K562 (cell line): Measurements from ENCODE around the gene SPOCK3. TPM values are rescaled to one million over a fixed set of nuclear protein-coding genes. Genes with fewer than 3 reads are reported as not detected.
"Not testable (repeated sequence)": the region's sequence is repeated elsewhere in the genome, so short reads cannot be mapped to it uniquely, and the experiment has no call there.

Source experiments
- ATAC-seq: fragments of 200-7000 bp; cut with Tn5 transposase; 3 replicates; pipeline ENCODE4 v1.9.1; 2020; ENCODE audit warnings: moderate library complexity
- BruUV-seq: library from RNA; stranded (reverse); fragments of 400-500 nt; replicated peaks from 2 replicates; lab custom pipeline; 2021; lab: Mats Ljungman, UMichigan
- CTCF ChIA-PET: fragments of 300-600 bp; formaldehyde crosslinking; extraction: SDS; loops from one replicate; lab custom pipeline; 2021; ENCODE audit warnings: low intra/inter-chr PET ratio; lab: Yijun Ruan, JAX
- POLR2A ChIA-PET: fragments of 300-600, 350-650 bp; sonication (Branson Sonifier 250); formaldehyde crosslinking; extraction: SDS; loops from one replicate; lab custom pipeline; 2021; ENCODE audit warnings: antibody characterized with exemption, inconsistent platforms; lab: Yijun Ruan, JAX
- DNase-seq, 4 experiments: peaks; one replicate each; pipeline versions ENCODE4 v3.0.0 to v3.0.0-alpha.2; 2011 to 2018; ENCODE audit warnings: low spot score in 3 of 4, mixed read lengths in 3 of 4; ENCODE audit errors: extremely low read depth in 1 of 4
- FAIRE-seq: peaks from 2 replicates; lab custom pipeline; 2011; peaks lifted over from hg19 to GRCh38; lab: Jason Lieb, UNC
- H2AFZ ChIP-seq: 2 replicates; pipeline ENCODE4 v1.6.0; 2011; ENCODE audit warnings: low read depth, low read length, control low read depth, inconsistent platforms
- H3K27ac ChIP-seq: fragments of 200-600 bp; 3 replicates; pipeline ENCODE4 v1.8.0; 2011; ENCODE audit warnings: low read depth, mild to moderate bottlenecking, control low read depth, inconsistent platforms, low read length, moderate library complexity, mixed read lengths; ENCODE audit errors: extremely low read depth
- H3K27me3 ChIP-seq, 2 experiments: fragments of 300-600 bp in 1 of 2; 2 replicates in 1 of 2; 3 replicates in 1 of 2; pipeline versions ENCODE4 v1.6.0 to v1.8.0; 2011; ENCODE audit warnings: inconsistent platforms in 2 of 2, low read length in 2 of 2, mild to moderate bottlenecking in 1 of 2, mixed read lengths in 1 of 2, moderate library complexity in 1 of 2; ENCODE audit not compliant: control insufficient read depth in 2 of 2, insufficient read depth in 2 of 2
- H3K36me3 ChIP-seq: fragments of 300-600 bp; 3 replicates; pipeline ENCODE4 v1.8.0; 2011; ENCODE audit warnings: mild to moderate bottlenecking, low read length, inconsistent platforms; ENCODE audit not compliant: control insufficient read depth, insufficient read depth
- H3K4me1 ChIP-seq, 2 experiments: fragments of 200-600 bp in 1 of 2; replicated peaks in 1 of 2; 2 replicates in 1 of 2; 3 replicates in 1 of 2; pipeline versions ENCODE4 v1.5.1 to v1.8.0; 2011; ENCODE audit warnings: inconsistent platforms in 2 of 2, low read length in 2 of 2, mild to moderate bottlenecking in 1 of 2, mixed read lengths in 1 of 2, moderate library complexity in 1 of 2; ENCODE audit not compliant: control insufficient read depth in 2 of 2, insufficient read depth in 2 of 2
- H3K4me2 ChIP-seq: 2 replicates; pipeline ENCODE4 v1.6.1; 2011; ENCODE audit warnings: low read length, control low read depth, inconsistent platforms, mixed read lengths; ENCODE audit not compliant: insufficient read depth
- H3K4me3 ChIP-seq: fragments of 200-600 bp; sonication (generic), shearing (Covaris generic); 2 replicates; pipeline ENCODE4 v1.5.1; 2016; ENCODE audit warnings: control low read depth, inconsistent platforms
- H3K79me2 ChIP-seq: fragments of 200-600 bp; 3 replicates; pipeline ENCODE4 v1.8.0; 2011; ENCODE audit warnings: low read length, inconsistent platforms; ENCODE audit not compliant: control insufficient read depth, insufficient read depth
- H3K9ac ChIP-seq, 2 experiments: 2 replicates each; pipeline versions ENCODE4 v1.6.0 to v1.6.1; 2011; ENCODE audit warnings: low read depth in 2 of 2, low read length in 2 of 2, control low read depth in 1 of 2, inconsistent platforms in 1 of 2, mild to moderate bottlenecking in 1 of 2, mixed read lengths in 1 of 2; ENCODE audit not compliant: insufficient read depth in 1 of 2
- H3K9me1 ChIP-seq: one replicate; pipeline ENCODE4 v1.6.0; 2011; ENCODE audit warnings: inconsistent platforms, mild to moderate bottlenecking, low read length, moderate library complexity; ENCODE audit not compliant: control insufficient read depth, insufficient read depth
- H3K9me3 ChIP-seq: replicated peaks from 2 replicates; pipeline ENCODE4 v1.5.1; 2011; ENCODE audit warnings: low read depth, low read length, inconsistent platforms; ENCODE audit not compliant: control insufficient read depth, insufficient read depth
- H4K20me1 ChIP-seq: replicated peaks from 2 replicates; pipeline ENCODE4 v1.6.1; 2011; ENCODE audit warnings: low read length, inconsistent platforms, mixed read lengths; ENCODE audit not compliant: control insufficient read depth, insufficient read depth
- C11orf30 ChIP-seq: fragments of 450-650 bp; IDR thresholded peaks from 2 replicates; pipeline ENCODE4 v1.6.1; 2016; ENCODE audit warnings: low read depth, mild to moderate bottlenecking
- ZBTB1 ChIP-seq: sonication (generic); formaldehyde crosslinking; IDR thresholded peaks from 2 replicates; pipeline ENCODE4 v1.8.1; 2023; ENCODE audit warnings: missing genetic modification reagents, low read depth, mild to moderate bottlenecking, borderline replicate concordance
- ZNF224 ChIP-seq: sonication (generic); formaldehyde crosslinking; IDR thresholded peaks from 2 replicates; pipeline ENCODE4 v1.8.0; 2022; ENCODE audit warnings: mild to moderate bottlenecking, missing genetic modification reagents
- ZNF316 ChIP-seq: fragments of 450-650 bp; IDR thresholded peaks from 2 replicates; pipeline ENCODE4 v1.6.1; 2016
- WGBS: fragments of 100-300 bp; shearing (Covaris generic); methylation state at CpG from one replicate; pipeline ENCODE4 v1.1.6; 2016; ENCODE audit warnings: low coverage, mixed read lengths; ENCODE audit not compliant: insufficient coverage; ENCODE audit errors: missing lambda C conversion rate; 5-methylcytosine and 5-hydroxymethylcytosine counted together
- in situ Hi-C: fragments of 300-500 bp; cut with MboI; formaldehyde crosslinking; loops from 4 replicates; pipeline ENCODE4 v1.15.0; 2018; ENCODE audit warnings: inconsistent platforms, mixed read lengths
- intact Hi-C: fragments of 100-400 bp; cut with micrococcal nuclease; formaldehyde crosslinking; loops from 2 replicates; pipeline ENCODE4 v1.14.2; 2022
- polyA plus RNA-seq, 8 experiments: library from polyadenylated mRNA; depleted of rRNA in 4 of 8; stranded (reverse) in 5 of 8; unstranded in 3 of 8; fragments of >200 nt; fragmentation: Nextera tagmentation in 2 of 8; fragmentation: Illumina TruSeq in 1 of 8; extraction: Ambion mirVana in 2 of 8; extraction: Trizol in 1 of 8; gene quantifications; 2 replicates each; pipeline versions ENCODE4 v1.2.1 to v1.2.3, GENCODE V29; 2011 to 2014; ENCODE audit warnings: inconsistent platforms in 1 of 8, missing spikeins in 1 of 8
- total RNA-seq, 7 experiments: library from RNA; depleted of rRNA in 6 of 7; stranded (reverse); fragments of >200 nt in 6 of 7; fragmentation: Illumina TruSeq in 2 of 7; extraction: Trizol in 2 of 7; gene quantifications; 2 replicates each; pipeline versions ENCODE4 v1.2.1 to v1.2.3, GENCODE V29; 2011 to 2021; ENCODE audit warnings: low replicate concordance in 1 of 7
- TF ChIP-seq, protein P1 (sequence below): conservative IDR thresholded peaks from 2 replicates; pipeline ENCODE4 v1.6.1; 2011; ENCODE audit warnings: low read depth, mild to moderate bottlenecking, low read length; ENCODE audit not compliant: control insufficient read depth
- TF ChIP-seq, protein P2 (sequence below), 2 experiments: fragments of 450-650 bp; IDR thresholded peaks; 2 replicates each; pipeline ENCODE4 v1.6.1; 2018; ENCODE audit warnings: mild to moderate bottlenecking in 2 of 2, low read depth in 1 of 2; ENCODE audit not compliant: partially characterized antibody in 2 of 2
- TF ChIP-seq, protein P3 (sequence below): fragments of 200-400 bp; formaldehyde crosslinking; IDR thresholded peaks from 2 replicates; pipeline ENCODE4 v1.6.1; 2017; ENCODE audit warnings: mild to moderate bottlenecking, low read depth, low read length, moderate library complexity

Gene SPOCK3
- total and polyA plus RNA-seq, 9 of the 15 experiments (the other 6 are each of a cell fraction or from before 2014, with no cell fraction given) = not detected

DNA sequence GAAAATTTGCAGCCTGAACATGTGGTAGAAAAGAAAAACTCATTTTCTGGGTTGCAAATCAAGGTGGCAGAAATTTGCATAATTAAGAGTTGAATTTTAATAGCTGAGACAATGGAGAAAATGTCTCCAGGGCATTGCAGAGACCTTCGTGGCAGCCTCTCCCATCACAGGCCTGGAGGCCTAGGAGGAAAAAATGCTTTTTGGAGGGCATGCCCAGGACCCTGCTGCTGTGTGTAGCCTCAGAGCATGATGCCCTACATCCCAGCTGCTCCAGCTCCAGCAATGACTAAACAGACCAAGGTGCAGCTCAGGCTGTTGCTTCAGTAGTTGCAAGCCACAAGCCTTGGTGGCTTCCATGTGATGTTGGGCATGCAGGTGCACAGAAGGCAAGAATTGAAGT, 266.1 kb downstream of the SPOCK3 start:
- H2AFZ ChIP-seq, DNase-seq, H3K4me1 ChIP-seq, H3K4me3 ChIP-seq, intact Hi-C loops, H3K27ac ChIP-seq, H3K27me3 ChIP-seq, POLR2A ChIA-PET, H3K79me2 ChIP-seq, H3K9ac ChIP-seq, H3K9me1 ChIP-seq, in situ Hi-C loops, H4K20me1 ChIP-seq, ATAC-seq, H3K36me3 ChIP-seq, FAIRE-seq, BruUV-seq, H3K9me3 ChIP-seq, CTCF ChIA-PET, H3K4me2 ChIP-seq: not testable (repeated sequence)
- WGBS = no CpG with 5 or more reads among the region's 1 CpG

DNA sequence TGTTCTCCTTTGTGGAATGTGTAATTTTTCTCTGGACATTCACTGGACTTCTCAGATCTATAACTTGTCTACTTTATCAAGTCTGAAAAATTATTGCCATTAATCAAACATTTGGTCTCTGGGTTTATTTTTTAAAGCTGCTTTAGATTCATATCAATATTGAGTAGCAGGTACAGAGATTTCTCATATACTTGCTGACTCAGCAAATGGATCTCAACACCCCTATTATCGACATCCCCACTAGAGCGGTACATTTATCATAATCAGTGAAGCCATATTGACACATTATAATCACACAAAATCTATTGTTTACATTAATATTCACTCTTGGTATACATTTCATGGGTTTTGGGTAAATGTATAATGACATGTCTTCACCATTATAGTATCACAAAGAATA, 268.7 kb downstream of the SPOCK3 start:
- no peak overlapping the region for H3K9ac ChIP-seq
- in situ Hi-C loops (no loop called here), intact Hi-C loops (no loop called here)
- DNase-seq (no peak), FAIRE-seq (no peak), ATAC-seq (no peak)
- no peak overlapping the region for H3K4me2 ChIP-seq
- no peak overlapping the region for H3K4me3 ChIP-seq
- WGBS = 0% methylated on average over 2 of the region's 2 CpGs
- no peaks in the 10 kb centered on the region for H3K9me1 ChIP-seq
- H4K20me1 ChIP-seq = no peaks in the 10 kb centered on the region
- POLR2A ChIA-PET = no interaction called here
- CTCF ChIA-PET = no interaction called here
- H3K27ac ChIP-seq = no peak overlapping the region
- H2AFZ ChIP-seq = no peak overlapping the region
- H3K36me3 ChIP-seq = no peaks in the 10 kb centered on the region
- no peaks in the 10 kb centered on the region for H3K79me2 ChIP-seq
- H3K27me3 ChIP-seq = no peaks in the 10 kb centered on the region
- no peaks in the 10 kb centered on the region for H3K4me1 ChIP-seq
- no TSS peak for BruUV-seq
- 0 out of 2 replicates have a peak, but pooled peaks cover 2% of the 10 kb centered on the region for H3K9me3 ChIP-seq
- TF ChIP-seq ZBTB1 (CRISPR knock-in tag) (no peak), ZNF316 (peak; percentile 77), ZNF224 (CRISPR knock-in tag) (no peak), C11orf30 (peak; percentile 54; the same call in 1 of the 2 replicates)
- TF ChIP-seq, protein P1, sequence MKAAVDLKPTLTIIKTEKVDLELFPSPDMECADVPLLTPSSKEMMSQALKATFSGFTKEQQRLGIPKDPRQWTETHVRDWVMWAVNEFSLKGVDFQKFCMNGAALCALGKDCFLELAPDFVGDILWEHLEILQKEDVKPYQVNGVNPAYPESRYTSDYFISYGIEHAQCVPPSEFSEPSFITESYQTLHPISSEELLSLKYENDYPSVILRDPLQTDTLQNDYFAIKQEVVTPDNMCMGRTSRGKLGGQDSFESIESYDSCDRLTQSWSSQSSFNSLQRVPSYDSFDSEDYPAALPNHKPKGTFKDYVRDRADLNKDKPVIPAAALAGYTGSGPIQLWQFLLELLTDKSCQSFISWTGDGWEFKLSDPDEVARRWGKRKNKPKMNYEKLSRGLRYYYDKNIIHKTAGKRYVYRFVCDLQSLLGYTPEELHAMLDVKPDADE = no peak
- TF ChIP-seq, protein P2, sequence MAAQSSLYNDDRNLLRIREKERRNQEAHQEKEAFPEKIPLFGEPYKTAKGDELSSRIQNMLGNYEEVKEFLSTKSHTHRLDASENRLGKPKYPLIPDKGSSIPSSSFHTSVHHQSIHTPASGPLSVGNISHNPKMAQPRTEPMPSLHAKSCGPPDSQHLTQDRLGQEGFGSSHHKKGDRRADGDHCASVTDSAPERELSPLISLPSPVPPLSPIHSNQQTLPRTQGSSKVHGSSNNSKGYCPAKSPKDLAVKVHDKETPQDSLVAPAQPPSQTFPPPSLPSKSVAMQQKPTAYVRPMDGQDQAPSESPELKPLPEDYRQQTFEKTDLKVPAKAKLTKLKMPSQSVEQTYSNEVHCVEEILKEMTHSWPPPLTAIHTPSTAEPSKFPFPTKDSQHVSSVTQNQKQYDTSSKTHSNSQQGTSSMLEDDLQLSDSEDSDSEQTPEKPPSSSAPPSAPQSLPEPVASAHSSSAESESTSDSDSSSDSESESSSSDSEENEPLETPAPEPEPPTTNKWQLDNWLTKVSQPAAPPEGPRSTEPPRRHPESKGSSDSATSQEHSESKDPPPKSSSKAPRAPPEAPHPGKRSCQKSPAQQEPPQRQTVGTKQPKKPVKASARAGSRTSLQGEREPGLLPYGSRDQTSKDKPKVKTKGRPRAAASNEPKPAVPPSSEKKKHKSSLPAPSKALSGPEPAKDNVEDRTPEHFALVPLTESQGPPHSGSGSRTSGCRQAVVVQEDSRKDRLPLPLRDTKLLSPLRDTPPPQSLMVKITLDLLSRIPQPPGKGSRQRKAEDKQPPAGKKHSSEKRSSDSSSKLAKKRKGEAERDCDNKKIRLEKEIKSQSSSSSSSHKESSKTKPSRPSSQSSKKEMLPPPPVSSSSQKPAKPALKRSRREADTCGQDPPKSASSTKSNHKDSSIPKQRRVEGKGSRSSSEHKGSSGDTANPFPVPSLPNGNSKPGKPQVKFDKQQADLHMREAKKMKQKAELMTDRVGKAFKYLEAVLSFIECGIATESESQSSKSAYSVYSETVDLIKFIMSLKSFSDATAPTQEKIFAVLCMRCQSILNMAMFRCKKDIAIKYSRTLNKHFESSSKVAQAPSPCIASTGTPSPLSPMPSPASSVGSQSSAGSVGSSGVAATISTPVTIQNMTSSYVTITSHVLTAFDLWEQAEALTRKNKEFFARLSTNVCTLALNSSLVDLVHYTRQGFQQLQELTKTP (IDR thresholded peaks at IDR 0.05; ENCODE audit: low read depth in 1 of 2, partially characterized antibody in 2 of 2) = no peak
- TF ChIP-seq, protein P3, sequence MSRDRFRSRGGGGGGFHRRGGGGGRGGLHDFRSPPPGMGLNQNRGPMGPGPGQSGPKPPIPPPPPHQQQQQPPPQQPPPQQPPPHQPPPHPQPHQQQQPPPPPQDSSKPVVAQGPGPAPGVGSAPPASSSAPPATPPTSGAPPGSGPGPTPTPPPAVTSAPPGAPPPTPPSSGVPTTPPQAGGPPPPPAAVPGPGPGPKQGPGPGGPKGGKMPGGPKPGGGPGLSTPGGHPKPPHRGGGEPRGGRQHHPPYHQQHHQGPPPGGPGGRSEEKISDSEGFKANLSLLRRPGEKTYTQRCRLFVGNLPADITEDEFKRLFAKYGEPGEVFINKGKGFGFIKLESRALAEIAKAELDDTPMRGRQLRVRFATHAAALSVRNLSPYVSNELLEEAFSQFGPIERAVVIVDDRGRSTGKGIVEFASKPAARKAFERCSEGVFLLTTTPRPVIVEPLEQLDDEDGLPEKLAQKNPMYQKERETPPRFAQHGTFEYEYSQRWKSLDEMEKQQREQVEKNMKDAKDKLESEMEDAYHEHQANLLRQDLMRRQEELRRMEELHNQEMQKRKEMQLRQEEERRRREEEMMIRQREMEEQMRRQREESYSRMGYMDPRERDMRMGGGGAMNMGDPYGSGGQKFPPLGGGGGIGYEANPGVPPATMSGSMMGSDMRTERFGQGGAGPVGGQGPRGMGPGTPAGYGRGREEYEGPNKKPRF = no peak
